Measurements from ENCODE around the gene MIS12.

GRCh38 chr17:5500247-5500588, 13.9 kb downstream of the MIS12 start:
- TF ChIP-seq CTCF (IDR thresholded peaks at IDR 0.05), result no peak
- peak; percentile 12 for TF ChIP-seq EZH2 (IDR thresholded peaks at IDR 0.05)
